Transverse colon (tissue), 4 donors: Measurements from ENCODE around the gene SRRM5. TPM values are rescaled to one million over a fixed set of nuclear protein-coding genes. Genes with fewer than 3 reads are reported as not detected.

Source experiments
- DNase-seq: peaks from one replicate; pipeline ENCODE4 v3.0.0-alpha.2; 2019
- H3K27ac ChIP-seq, 4 donors: fragments of 200-600 bp; sonication (generic); 2 replicates each; pipeline ENCODE4 v1.5.1; 2016 to 2018; ENCODE audit warnings: inconsistent platforms in 4 of 4
- H3K27me3 ChIP-seq: fragments of 200-600 bp; sonication (generic); 2 replicates; pipeline ENCODE4 v1.5.1; 2017; ENCODE audit warnings: inconsistent platforms
- H3K36me3 ChIP-seq, 4 donors: fragments of 200-600 bp; sonication (generic); 2 replicates each; pipeline ENCODE4 v1.5.1; 2017 to 2019; ENCODE audit warnings: inconsistent platforms in 4 of 4
- H3K4me1 ChIP-seq, 4 donors: fragments of 200-600 bp; sonication (generic); 2 replicates each; pipeline ENCODE4 v1.5.1; 2017 to 2020; ENCODE audit warnings: inconsistent platforms in 4 of 4
- H3K4me3 ChIP-seq, 4 donors: fragments of 200-600 bp; sonication (generic); 1 replicate in 1 of 4; 2 replicates in 3 of 4; pipeline versions ENCODE4 v1.5.1 to v1.6.1; 2017 to 2019; ENCODE audit warnings: inconsistent platforms in 4 of 4
- H3K9me3 ChIP-seq, 2 donors: fragments of 200-600 bp; sonication (generic); 2 replicates each; pipeline ENCODE4 v1.5.1; 2017 to 2019; ENCODE audit warnings: inconsistent platforms in 2 of 2
- EP300 ChIP-seq: sonication (generic); formaldehyde crosslinking; IDR thresholded peaks from one replicate; pipeline ENCODE4 v1.6.1; 2017; ENCODE audit warnings: antibody characterized with exemption, low read depth
- POLR2A ChIP-seq: fragments of 450-650 bp; IDR thresholded peaks from one replicate; pipeline ENCODE4 v1.6.1; 2016; ENCODE audit warnings: antibody characterized with exemption, mild to moderate bottlenecking, moderate library complexity
- POLR2AphosphoS5 ChIP-seq, 3 donors: sonication (generic); formaldehyde crosslinking; IDR thresholded peaks; one replicate each; pipeline ENCODE4 v1.6.1; 2016; ENCODE audit warnings: antibody characterized with exemption in 3 of 3
- WGBS, 2 donors: methylation state at CpG; one replicate each; pipeline ENCODE4 v1.1.5; 2018; ENCODE audit warnings: low coverage in 1 of 2; 5-methylcytosine and 5-hydroxymethylcytosine counted together
- in situ Hi-C, 4 donors: fragments of 200-750 bp; cut with MboI; loops; one replicate each; pipeline versions ENCODE4 v1.15.0 to v1.15.1; 2017; ENCODE audit warnings: low sequenced_read_pairs in 3 of 4, low pct_ligation_motif_present in 1 of 4, low pct_unique_long_range_greater_than_20kb in 1 of 4
- intact Hi-C: fragments of 100-400 bp; cut with DNase I; formaldehyde crosslinking; loops from one replicate; pipeline ENCODE4 v1.15.1; 2023; ENCODE audit warnings: low total_unique reads
- total RNA-seq, 4 donors: library from RNA; depleted of rRNA; stranded (reverse); fragments of >200 nt; gene quantifications; one replicate each; pipeline ENCODE4 v1.1.0, GENCODE V29; 2016
- TF ChIP-seq, protein P1 (sequence below), 5 experiments: fragments of 200-600 bp in 3 of 5; fragments of 450-650 bp in 2 of 5; sonication (generic) in 3 of 5; IDR thresholded peaks; 1 replicate in 2 of 5; 2 replicates in 3 of 5; pipeline ENCODE4 v1.5.1; 2016 to 2017; ENCODE audit warnings: antibody characterized with exemption in 5 of 5, inconsistent platforms in 3 of 5, mild to moderate bottlenecking in 2 of 5, moderate library complexity in 1 of 5

The SRRM5 gene
- total RNA-seq, 4 donors from 2014 or later, result 0.14 to 2.2 (median 0.64) TPM; not detected in 1

DNA sequence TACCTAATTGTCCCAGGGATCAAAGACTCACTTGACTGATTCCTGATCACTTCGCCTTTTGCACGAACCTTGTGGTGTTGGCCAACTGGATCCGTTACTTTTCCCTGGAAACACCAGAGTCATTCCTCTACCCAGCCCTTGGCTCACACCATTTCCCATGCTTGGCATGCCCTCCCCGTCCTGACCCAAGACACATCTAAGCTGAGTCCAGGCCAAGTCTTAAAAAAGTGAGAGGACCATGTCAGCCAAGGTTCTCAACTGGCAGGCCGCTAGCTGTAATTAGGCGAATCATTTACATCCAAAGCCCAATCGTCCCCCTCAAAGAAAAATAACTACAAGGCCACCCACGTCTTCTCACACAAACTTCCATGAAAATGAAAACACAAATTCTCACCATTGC is 46.6 kb downstream of the SRRM5 start:
- intact Hi-C loops (loop anchor here (10.0 kb wide), 1 partner anchor 94 kb away; no protein-coding TSS in a partner anchor), in situ Hi-C loops (no loop called here)
- H3K4me1 ChIP-seq, result no peaks in the 10 kb centered on the region
- H3K9me3 ChIP-seq, result no peaks in the 10 kb centered on the region
- 90 to 100% methylated on average over 2 to 8 of the region's 8 CpGs for WGBS, 2 donors
- no peak for TF ChIP-seq EP300
- TF ChIP-seq, protein P1, sequence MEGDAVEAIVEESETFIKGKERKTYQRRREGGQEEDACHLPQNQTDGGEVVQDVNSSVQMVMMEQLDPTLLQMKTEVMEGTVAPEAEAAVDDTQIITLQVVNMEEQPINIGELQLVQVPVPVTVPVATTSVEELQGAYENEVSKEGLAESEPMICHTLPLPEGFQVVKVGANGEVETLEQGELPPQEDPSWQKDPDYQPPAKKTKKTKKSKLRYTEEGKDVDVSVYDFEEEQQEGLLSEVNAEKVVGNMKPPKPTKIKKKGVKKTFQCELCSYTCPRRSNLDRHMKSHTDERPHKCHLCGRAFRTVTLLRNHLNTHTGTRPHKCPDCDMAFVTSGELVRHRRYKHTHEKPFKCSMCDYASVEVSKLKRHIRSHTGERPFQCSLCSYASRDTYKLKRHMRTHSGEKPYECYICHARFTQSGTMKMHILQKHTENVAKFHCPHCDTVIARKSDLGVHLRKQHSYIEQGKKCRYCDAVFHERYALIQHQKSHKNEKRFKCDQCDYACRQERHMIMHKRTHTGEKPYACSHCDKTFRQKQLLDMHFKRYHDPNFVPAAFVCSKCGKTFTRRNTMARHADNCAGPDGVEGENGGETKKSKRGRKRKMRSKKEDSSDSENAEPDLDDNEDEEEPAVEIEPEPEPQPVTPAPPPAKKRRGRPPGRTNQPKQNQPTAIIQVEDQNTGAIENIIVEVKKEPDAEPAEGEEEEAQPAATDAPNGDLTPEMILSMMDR (IDR thresholded peaks at IDR 0.05), result no peak
- TF ChIP-seq POLR2AphosphoS5 (IDR thresholded peaks at IDR 0.05), result no peak
- TF ChIP-seq POLR2A, result no peak
- no peaks in the 10 kb centered on the region for H3K36me3 ChIP-seq
- no peaks in the 10 kb centered on the region for H3K27me3 ChIP-seq
- H3K27ac ChIP-seq, result no peak overlapping the region
- no peak overlapping the region for H3K4me3 ChIP-seq
- no peak for DNase-seq

- no peak for TF ChIP-seq POLR2AphosphoS5 (IDR thresholded peaks at IDR 0.05)
- TF ChIP-seq EP300, result no peak
- TF ChIP-seq POLR2A, result no peak
- TF ChIP-seq, protein P1 (IDR thresholded peaks at IDR 0.05), result no peak
- Histone ChIP-seq H3K4me1 (no peaks in the 10 kb centered on the region), H3K27me3 (no peaks in the 10 kb centered on the region), H3K4me3 (no peak overlapping the region), H3K9me3 (no peaks in the 10 kb centered on the region), H3K36me3 (no peaks in the 10 kb centered on the region), H3K27ac (no peak overlapping the region)
- 84 to 93% methylated on average over 2 to 7 of the region's 7 CpGs for WGBS, 2 donors
- intact Hi-C loops, result no loop called here
- DNase-seq, result no peak
- in situ Hi-C loops, result no loop called here
These were observed 48.5 kb downstream of the SRRM5 start for GRCh38 chr19:43660301-43660970.

- peaks cover 0 to 2% (median 0%) of the 10 kb centered on the region in 4 donors for H3K36me3 ChIP-seq
- DNase-seq, result no peak
- in situ Hi-C loops, result no loop called here
- H3K27ac ChIP-seq, result no peak overlapping the region
- no peaks in the 10 kb centered on the region for H3K27me3 ChIP-seq
- 87 to 93% methylated on average over 6 of the region's 6 CpGs for WGBS, 2 donors
- TF ChIP-seq, protein P1 (IDR thresholded peaks at IDR 0.05), result no peak
- TF ChIP-seq POLR2AphosphoS5 (IDR thresholded peaks at IDR 0.05), result no peak
- no peak for TF ChIP-seq POLR2A
- no peak for TF ChIP-seq EP300
- H3K4me1 ChIP-seq, result no peaks in the 10 kb centered on the region
- intact Hi-C loops, result no loop called here
- no peak overlapping the region for H3K4me3 ChIP-seq
- H3K9me3 ChIP-seq, result no peaks in the 10 kb centered on the region
These were observed 49.1 kb downstream of the SRRM5 start for GRCh38 chr19:43660971-43661360.

- Histone ChIP-seq H3K36me3 (peaks cover 0 to 3% (median 0%) of the 10 kb centered on the region in 4 donors), H3K4me3 (no peak overlapping the region), H3K27ac (no peak overlapping the region), H3K4me1 (peaks cover under 1 to 2% (median 2%) of the 10 kb centered on the region in 4 donors), H3K27me3 (no peaks in the 10 kb centered on the region), H3K9me3 (no peaks in the 10 kb centered on the region)
- no peak for TF ChIP-seq POLR2AphosphoS5 (IDR thresholded peaks at IDR 0.05)
- no peak for TF ChIP-seq POLR2A
- no peak for TF ChIP-seq EP300
- TF ChIP-seq, protein P1 (IDR thresholded peaks at IDR 0.05), result peak in 2 of 5 experiments; percentile 3 to 14
- 90 to 93% methylated on average over 4 to 6 of the region's 6 CpGs for WGBS, 2 donors
- no peak for DNase-seq
- in situ Hi-C loops (no loop called here), intact Hi-C loops (no loop called here)
These were observed 50.6 kb downstream of the SRRM5 start for GRCh38 chr19:43662487-43662886.
